Skeletal muscle tissue (tissue), 4 donors: ENCODE data around the gene HDAC10. TPM values are rescaled to one million over a fixed set of nuclear protein-coding genes. Genes with fewer than 3 reads are reported as not detected.

Experiments used
- H3K27ac ChIP-seq: one replicate; pipeline ENCODE4 v1.7.0; 2013; ENCODE audit warnings: mild to moderate bottlenecking, low read depth, low read length, inconsistent platforms
- H3K27me3 ChIP-seq, 3 donors: one replicate each; pipeline ENCODE4 v1.7.0; 2013; ENCODE audit warnings: low read length in 3 of 3; ENCODE audit not compliant: control insufficient read depth in 3 of 3, insufficient read depth in 3 of 3
- H3K36me3 ChIP-seq, 3 donors: one replicate each; pipeline ENCODE4 v1.7.0; 2013; ENCODE audit warnings: low read length in 3 of 3; ENCODE audit not compliant: control insufficient read depth in 3 of 3, insufficient read depth in 3 of 3
- H3K4me1 ChIP-seq, 3 donors: one replicate each; pipeline ENCODE4 v1.7.0; 2013; ENCODE audit warnings: low read length in 3 of 3, mild to moderate bottlenecking in 3 of 3; ENCODE audit not compliant: control insufficient read depth in 3 of 3, insufficient read depth in 3 of 3
- H3K4me3 ChIP-seq, 3 donors: one replicate each; pipeline ENCODE4 v1.7.0; 2013; ENCODE audit warnings: low read length in 3 of 3
- H3K9ac ChIP-seq, 3 donors: one replicate each; pipeline ENCODE4 v1.7.0; 2013; ENCODE audit warnings: low read length in 3 of 3, mild to moderate bottlenecking in 3 of 3, moderate library complexity in 2 of 3, low read depth in 1 of 3
- H3K9me3 ChIP-seq, 3 donors: one replicate each; pipeline ENCODE4 v1.7.0; 2013; ENCODE audit warnings: low read length in 3 of 3; ENCODE audit not compliant: control insufficient read depth in 3 of 3
- total RNA-seq: library from RNA; depleted of rRNA; stranded (reverse); fragments of >200 nt; gene quantifications from one replicate; pipeline ENCODE4 v1.2.3, GENCODE V29; 2014
- donor health status: Osteomylitis.

The HDAC10 gene
- total RNA-seq, 1 donor from 2014 or later = 8.9 TPM

GRCh38 chr22:50264104-50264745 is 13.2 kb upstream of the HDAC10 start:
- peaks cover 0 to 4% (median 0%) of the 10 kb centered on the region in 3 donors for H3K27me3 ChIP-seq
- no peak overlapping the region for H3K9ac ChIP-seq
- peaks cover 21 to 56% (median 48%) of the 10 kb centered on the region in 3 donors for H3K4me1 ChIP-seq
- no peak overlapping the region for H3K4me3 ChIP-seq
- peaks cover 0 to 4% (median 0%) of the 10 kb centered on the region in 3 donors for H3K36me3 ChIP-seq
- H3K27ac ChIP-seq = no peak overlapping the region
- no peaks in the 10 kb centered on the region for H3K9me3 ChIP-seq

GRCh38 chr22:50262973-50263617 is 12.0 kb upstream of the HDAC10 start:
- Histone ChIP-seq H3K27ac (peak overlapping the region; percentile 88), H3K9me3 (no peaks in the 10 kb centered on the region), H3K4me1 (peaks cover 29 to 54% (median 50%) of the 10 kb centered on the region in 3 donors), H3K27me3 (no peaks in the 10 kb centered on the region), H3K36me3 (peaks cover 0 to 4% (median 0%) of the 10 kb centered on the region in 3 donors), H3K9ac (peak overlapping the region; percentile 5 to 81 (median 73)), H3K4me3 (peak overlapping the region in 2 of 3 donors; percentile 22 to 58)

GRCh38 chr22:50262460-50262911 is 11.4 kb upstream of the HDAC10 start:
- H3K27me3 ChIP-seq = no peaks in the 10 kb centered on the region
- peak overlapping the region; percentile 38 to 67 (median 58) for H3K4me3 ChIP-seq
- no peaks in the 10 kb centered on the region for H3K9me3 ChIP-seq
- H3K36me3 ChIP-seq = peaks cover 0 to 4% (median 0%) of the 10 kb centered on the region in 3 donors
- H3K27ac ChIP-seq = peak overlapping the region; percentile 88
- peak overlapping the region; percentile 5 to 81 (median 73) for H3K9ac ChIP-seq
- H3K4me1 ChIP-seq = peaks cover 33 to 59% (median 53%) of the 10 kb centered on the region in 3 donors

GRCh38 chr22:50261615-50262459 is 10.8 kb upstream of the HDAC10 start, which contains the start of gene MAPK12:
TSS of gene MAPK12 (minus strand) at chr22:50261683. CDS start at chr22:50261509, 174 bp downstream.
- Histone ChIP-seq H3K27me3 (no peaks in the 10 kb centered on the region), H3K27ac (peak within 1 kb of the TSS; percentile 92), H3K36me3 (peaks cover 0 to 4% (median 0%) of the 10 kb centered on the region in 3 donors), H3K4me3 (peak within 1 kb of the TSS; percentile 69 to 80 (median 78)), H3K9ac (peak within 1 kb of the TSS; percentile 84 to 91 (median 87)), H3K9me3 (no peaks in the 10 kb centered on the region), H3K4me1 (peaks cover 39 to 59% (median 53%) of the 10 kb centered on the region in 3 donors)

GRCh38 chr22:50260801-50261614 is 9.9 kb upstream of the HDAC10 start:
- H3K4me1 ChIP-seq = peaks cover 48 to 60% (median 57%) of the 10 kb centered on the region in 3 donors
- H3K27me3 ChIP-seq = no peaks in the 10 kb centered on the region
- peak overlapping the region; percentile 84 to 91 (median 87) for H3K9ac ChIP-seq
- H3K4me3 ChIP-seq = peak overlapping the region; percentile 69 to 80 (median 78)
- peaks cover 3 to 8% (median 6%) of the 10 kb centered on the region in 3 donors for H3K36me3 ChIP-seq
- peak overlapping the region; percentile 92 for H3K27ac ChIP-seq
- no peaks in the 10 kb centered on the region for H3K9me3 ChIP-seq

- H3K36me3 ChIP-seq = peaks cover 6 to 12% (median 9%) of the 10 kb centered on the region in 3 donors
- H3K4me1 ChIP-seq = peaks cover 49 to 64% (median 61%) of the 10 kb centered on the region in 3 donors
- H3K4me3 ChIP-seq = peak overlapping the region; percentile 69 to 80 (median 78)
- no peaks in the 10 kb centered on the region for H3K9me3 ChIP-seq
- H3K9ac ChIP-seq = peak overlapping the region; percentile 84 to 91 (median 87)
- no peaks in the 10 kb centered on the region for H3K27me3 ChIP-seq
- H3K27ac ChIP-seq = peak overlapping the region; percentile 92
These were observed 9.4 kb upstream of the HDAC10 start for GRCh38 chr22:50260434-50260800.

GRCh38 chr22:50259302-50259701 is 8.2 kb upstream of the HDAC10 start:
- peaks cover 12 to 17% (median 17%) of the 10 kb centered on the region in 3 donors for H3K36me3 ChIP-seq
- H3K27me3 ChIP-seq = no peaks in the 10 kb centered on the region
- peak overlapping the region; percentile 100 for H3K27ac ChIP-seq
- H3K9ac ChIP-seq = peak overlapping the region; percentile 74 to 89 (median 86)
- peaks cover 49 to 64% (median 61%) of the 10 kb centered on the region in 3 donors for H3K4me1 ChIP-seq
- no peaks in the 10 kb centered on the region for H3K9me3 ChIP-seq
- peak overlapping the region in 2 of 3 donors; percentile 27 to 35 for H3K4me3 ChIP-seq

- Histone ChIP-seq H3K9me3 (no peaks in the 10 kb centered on the region), H3K36me3 (peaks cover 15 to 23% (median 22%) of the 10 kb centered on the region in 3 donors), H3K27me3 (no peaks in the 10 kb centered on the region), H3K4me1 (peaks cover 49 to 66% (median 60%) of the 10 kb centered on the region in 3 donors), H3K9ac (peak overlapping the region; percentile 74 to 89 (median 86)), H3K4me3 (peak overlapping the region; percentile 54 to 74 (median 66)), H3K27ac (peak overlapping the region; percentile 100)
These were observed 7.6 kb upstream of the HDAC10 start for GRCh38 chr22:50258361-50259292.
